ENCODE measurements around the gene MEPCE.
A peak's percentile ranks its signal among the peaks of the same experiment; 100 is the strongest.

MEPCE gene

DNA sequence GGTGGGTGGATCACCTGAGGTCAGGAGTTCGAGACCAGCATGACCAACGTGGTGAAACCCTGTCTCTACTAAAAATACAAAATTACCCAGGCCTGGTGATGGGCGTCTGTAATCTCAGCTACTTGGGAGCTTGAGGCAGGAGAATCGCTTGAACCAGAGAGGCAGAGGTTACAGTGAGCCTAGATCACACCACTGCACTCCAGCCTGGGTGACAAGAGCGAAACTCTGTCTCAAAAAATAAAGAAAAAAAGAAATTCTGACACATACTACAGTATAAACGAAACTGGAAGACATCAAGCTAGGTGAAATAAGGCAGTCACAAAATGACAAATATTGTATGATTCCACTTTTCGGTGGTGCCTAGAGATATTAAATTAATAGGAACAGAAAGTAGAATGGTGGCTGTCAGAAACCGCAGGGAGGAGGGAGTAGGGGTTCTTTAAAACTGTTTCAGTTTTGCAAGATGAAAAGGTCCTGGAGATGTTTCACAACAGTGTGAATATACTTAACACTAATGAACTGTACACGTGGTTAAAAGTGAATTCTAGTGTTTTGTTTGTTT lies 33.1 kb upstream of the MEPCE start:
- DNase-seq, result no peak
- Histone ChIP-seq H3K9me3 (ENCODE audit: severe bottlenecking) (no peaks in the 10 kb centered on the region), H3K27me3 (ENCODE audit: insufficient read depth, low read depth, severe bottlenecking) (no peaks in the 10 kb centered on the region), H3K4me3 (ENCODE audit: low read depth, low read length) (no peak overlapping the region), H3K27ac (no peak overlapping the region), H3K36me3 (no peaks in the 10 kb centered on the region)
- TF ChIP-seq, protein P1, sequence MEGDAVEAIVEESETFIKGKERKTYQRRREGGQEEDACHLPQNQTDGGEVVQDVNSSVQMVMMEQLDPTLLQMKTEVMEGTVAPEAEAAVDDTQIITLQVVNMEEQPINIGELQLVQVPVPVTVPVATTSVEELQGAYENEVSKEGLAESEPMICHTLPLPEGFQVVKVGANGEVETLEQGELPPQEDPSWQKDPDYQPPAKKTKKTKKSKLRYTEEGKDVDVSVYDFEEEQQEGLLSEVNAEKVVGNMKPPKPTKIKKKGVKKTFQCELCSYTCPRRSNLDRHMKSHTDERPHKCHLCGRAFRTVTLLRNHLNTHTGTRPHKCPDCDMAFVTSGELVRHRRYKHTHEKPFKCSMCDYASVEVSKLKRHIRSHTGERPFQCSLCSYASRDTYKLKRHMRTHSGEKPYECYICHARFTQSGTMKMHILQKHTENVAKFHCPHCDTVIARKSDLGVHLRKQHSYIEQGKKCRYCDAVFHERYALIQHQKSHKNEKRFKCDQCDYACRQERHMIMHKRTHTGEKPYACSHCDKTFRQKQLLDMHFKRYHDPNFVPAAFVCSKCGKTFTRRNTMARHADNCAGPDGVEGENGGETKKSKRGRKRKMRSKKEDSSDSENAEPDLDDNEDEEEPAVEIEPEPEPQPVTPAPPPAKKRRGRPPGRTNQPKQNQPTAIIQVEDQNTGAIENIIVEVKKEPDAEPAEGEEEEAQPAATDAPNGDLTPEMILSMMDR (IDR thresholded peaks at IDR 0.05; ENCODE audit: low read depth, low read length), result no peak

DNA sequence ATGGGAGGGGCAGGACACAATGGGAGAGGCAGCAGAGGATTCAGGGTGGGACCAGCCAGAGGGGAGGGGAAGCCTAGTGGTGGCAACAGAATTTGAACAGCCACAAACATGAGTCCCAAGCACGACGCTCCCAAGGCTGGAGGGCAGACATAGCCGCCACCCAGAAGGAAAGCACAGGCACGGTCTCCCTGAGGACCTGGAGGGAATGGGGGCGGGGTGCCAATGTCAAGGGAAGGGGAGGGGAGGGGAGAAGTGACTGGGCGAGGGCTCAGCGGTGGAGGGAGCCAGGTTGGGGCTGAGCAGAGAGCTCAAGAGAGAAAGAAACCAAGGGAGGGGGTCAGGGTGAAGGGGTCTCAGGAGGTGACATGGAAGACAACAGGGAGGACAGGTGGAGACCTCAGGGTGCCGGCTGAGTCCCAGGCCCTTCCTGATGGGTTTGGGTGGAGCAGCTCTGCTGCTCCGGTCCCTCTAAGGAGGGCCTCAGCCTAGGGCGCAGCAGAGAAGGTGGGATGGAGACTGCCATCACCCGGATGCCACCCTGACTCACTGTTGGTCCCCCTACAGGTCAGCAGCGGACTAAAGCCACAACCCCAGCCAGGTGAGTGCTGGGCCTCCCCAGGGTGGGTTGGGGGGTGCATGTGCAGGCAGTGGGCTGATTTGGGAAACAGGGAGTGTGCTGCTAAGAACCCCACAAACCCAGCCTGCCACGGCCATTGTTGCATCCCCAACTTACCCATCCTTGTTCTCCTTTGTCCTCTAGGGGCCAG lies 32.1 kb upstream of the MEPCE start:
- no peak overlapping the region for H3K27ac ChIP-seq
- H3K9me3 ChIP-seq (ENCODE audit: severe bottlenecking), result no peaks in the 10 kb centered on the region
- no peaks in the 10 kb centered on the region for H3K36me3 ChIP-seq
- TF ChIP-seq, protein P1 (IDR thresholded peaks at IDR 0.05; ENCODE audit: low read depth, low read length), result no peak; the same call in 1 of the 2 replicates
- H3K27me3 ChIP-seq (ENCODE audit: insufficient read depth, low read depth, severe bottlenecking), result no peaks in the 10 kb centered on the region
- H3K4me3 ChIP-seq (ENCODE audit: low read depth, low read length), result no peak overlapping the region
- DNase-seq, result no peak

DNA sequence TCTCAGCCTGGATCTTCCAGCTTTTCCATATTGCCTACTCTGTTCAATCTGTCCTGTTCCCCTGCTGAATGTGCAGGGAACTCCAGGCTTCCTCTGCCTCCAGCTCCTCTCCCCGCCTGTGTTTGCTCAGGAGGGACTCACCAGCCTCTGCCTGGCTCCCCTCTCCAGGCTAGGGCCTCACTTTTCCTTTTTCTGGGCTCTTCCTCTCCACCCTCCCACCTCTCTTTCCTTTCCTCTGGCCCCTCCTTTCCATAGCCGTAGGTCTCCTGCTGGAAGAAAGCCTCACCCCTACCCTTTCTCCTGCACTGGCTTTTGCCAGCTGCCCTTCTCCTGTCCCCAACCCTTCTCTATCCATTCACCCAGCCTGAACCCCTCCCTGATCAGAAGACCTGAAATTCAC lies 31.4 kb upstream of the MEPCE start:
- TF ChIP-seq, protein P1 (IDR thresholded peaks at IDR 0.05; ENCODE audit: low read depth, low read length), result no peak
- Histone ChIP-seq H3K9me3 (ENCODE audit: severe bottlenecking) (no peaks in the 10 kb centered on the region), H3K36me3 (no peaks in the 10 kb centered on the region), H3K4me3 (ENCODE audit: low read depth, low read length) (no peak overlapping the region), H3K27me3 (ENCODE audit: insufficient read depth, low read depth, severe bottlenecking) (no peaks in the 10 kb centered on the region), H3K27ac (no peak overlapping the region)
- DNase-seq, result no peak

DNA sequence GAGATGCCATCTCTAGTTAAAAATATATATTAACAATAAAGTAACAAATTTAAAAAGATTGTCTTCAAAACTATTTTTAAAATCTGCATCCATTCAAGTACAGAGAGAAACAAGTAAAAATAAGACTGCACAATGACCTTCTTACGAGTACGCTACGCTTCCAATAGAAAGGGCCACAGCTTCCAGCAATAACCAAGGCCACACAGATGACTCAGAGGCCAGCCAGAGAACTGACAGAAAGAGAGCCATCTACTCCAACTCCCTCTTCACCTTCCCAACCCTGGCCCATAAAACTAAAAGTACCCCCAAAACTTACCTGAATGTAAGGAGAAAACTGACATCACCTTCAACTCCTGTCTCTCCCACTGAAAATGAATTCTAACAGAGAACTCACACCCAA lies 29.6 kb upstream of the MEPCE start:
- H3K36me3 ChIP-seq, result no peaks in the 10 kb centered on the region
- H3K9me3 ChIP-seq (ENCODE audit: severe bottlenecking), result no peaks in the 10 kb centered on the region
- H3K4me3 ChIP-seq (ENCODE audit: low read depth, low read length), result no peak overlapping the region
- H3K27me3 ChIP-seq (ENCODE audit: insufficient read depth, low read depth, severe bottlenecking), result no peaks in the 10 kb centered on the region
- H3K27ac ChIP-seq, result no peak overlapping the region
- DNase-seq, result no peak
- TF ChIP-seq, protein P1 (IDR thresholded peaks at IDR 0.05; ENCODE audit: low read depth, low read length), result no peak

DNA sequence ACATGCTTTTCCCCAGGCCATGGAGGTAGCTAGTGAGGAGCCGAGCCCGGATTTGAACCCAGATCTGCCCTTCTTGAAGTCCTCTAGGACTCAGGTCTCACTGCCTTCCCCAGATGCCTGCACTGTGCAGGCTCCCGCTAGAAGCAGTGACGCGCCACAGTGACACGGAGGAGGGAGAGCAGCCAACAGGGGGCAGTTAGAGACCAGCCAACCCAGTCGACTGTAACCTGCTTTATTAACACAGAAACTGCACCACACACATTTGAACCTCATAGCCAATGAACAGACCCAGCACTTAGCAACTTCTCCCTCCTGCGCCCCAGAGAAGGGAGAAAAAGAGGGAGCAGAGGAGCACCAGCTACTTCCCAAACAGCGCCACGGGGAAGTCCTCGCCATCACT lies 29.0 kb upstream of the MEPCE start:
- H3K36me3 ChIP-seq, result no peaks in the 10 kb centered on the region
- TF ChIP-seq, protein P1 (IDR thresholded peaks at IDR 0.05; ENCODE audit: low read depth, low read length), result peak; percentile 58
- no peak overlapping the region for H3K27ac ChIP-seq
- no peaks in the 10 kb centered on the region for H3K27me3 ChIP-seq (ENCODE audit: insufficient read depth, low read depth, severe bottlenecking)
- H3K9me3 ChIP-seq (ENCODE audit: severe bottlenecking), result no peaks in the 10 kb centered on the region
- DNase-seq, result peak; percentile 63
- no peak overlapping the region for H3K4me3 ChIP-seq (ENCODE audit: low read depth, low read length)

Data from WERI-Rb-1 (cell line).